ENCODE measurements around the gene PGF. TPM values are rescaled to one million over a fixed set of nuclear protein-coding genes. Genes with fewer than 3 reads are reported as not detected.

Gene PGF
- total and polyA plus RNA-seq, 2 of the 13 experiments (the other 11 are each of a cell fraction or from before 2014, with no cell fraction given): 10.7 to 27.5 TPM

GRCh38 chr14:74946659-74947281, 8.6 kb downstream of the PGF start (continued):
- TF ChIP-seq ZNF687 (CRISPR knock-in tag; IDR thresholded peaks at IDR 0.05): peak; percentile 49; the same call in 1 of the 2 replicates
- 0 out of 2 replicates have a peak, but pooled peaks have one; percentile 10 for TF ChIP-seq GLI4 (CRISPR knock-in tag; IDR thresholded peaks at IDR 0.05; ENCODE audit: borderline replicate concordance)
- peak; percentile 0 for TF ChIP-seq XRCC5 (optimal IDR thresholded peaks at IDR 0.05; ENCODE audit: low read length)
- 0 out of 2 replicates have a peak, but pooled peaks have one; percentile 20 for TF ChIP-seq KDM5B (CRISPR knock-in tag; IDR thresholded peaks at IDR 0.05; ENCODE audit: borderline replicate concordance)
- 0 out of 2 replicates have a peak, but pooled peaks have one; percentile 48 for TF ChIP-seq TMF1 (CRISPR knock-in tag; IDR thresholded peaks at IDR 0.05; ENCODE audit: low read depth)
- 0 out of 4 replicates have a peak, but pooled peaks of 1 of the 2 experiments have one; percentile 0 for TF ChIP-seq HMGXB4 (CRISPR knock-in tag; IDR thresholded peaks at IDR 0.05; ENCODE audit: borderline replicate concordance in 1 of 2, low read depth in 1 of 2)
- no peak for TF ChIP-seq ZNF607 (CRISPR knock-in tag; IDR thresholded peaks at IDR 0.05; ENCODE audit: borderline replicate concordance)
- TF ChIP-seq IRF9 (CRISPR knock-in tag; IDR thresholded peaks at IDR 0.05; ENCODE audit: borderline replicate concordance): no peak
- no peak for TF ChIP-seq ATF6 (CRISPR knock-in tag; conservative IDR thresholded peaks at IDR 0.05)
- TF ChIP-seq GABPA (IDR thresholded peaks at IDR 0.05; ENCODE audit: low read depth, low read length): no peak
- TF ChIP-seq GABPA (CRISPR knock-in tag; IDR thresholded peaks at IDR 0.05; ENCODE audit: low read depth): 0 out of 2 replicates have a peak, but pooled peaks have one; percentile 10
- TF ChIP-seq ZNF850 (CRISPR knock-in tag; conservative IDR thresholded peaks at IDR 0.05): no peak
